Measurements from ENCODE around the gene DCUN1D4.

Gene DCUN1D4

GRCh38 chr4:51836549-51836948 is 6.4 kb upstream of the DCUN1D4 start:
- Histone ChIP-seq H4K20me1 (ENCODE audit: insufficient read depth) (no peaks in the 10 kb centered on the region), H3K79me2 (ENCODE audit: insufficient read depth, low read depth) (no peaks in the 10 kb centered on the region), H3K36me3 (ENCODE audit: insufficient read depth) (no peaks in the 10 kb centered on the region), H3K27ac (no peak overlapping the region), H2AFZ (ENCODE audit: low read depth) (no peak overlapping the region), H3K9ac (no peak overlapping the region), H3K4me2 (no peak overlapping the region), H3K4me1 (ENCODE audit: low read depth, poor library complexity, severe bottlenecking) (no peaks in the 10 kb centered on the region), H3K4me3 (IDR thresholded peaks at IDR 0.05; ENCODE audit: insufficient read depth, low read depth, low read length) (no peak overlapping the region), H3K27me3 (ENCODE audit: insufficient read depth, low read depth) (no peaks in the 10 kb centered on the region)
- no peak for TF ChIP-seq CTCF (conservative IDR thresholded peaks at IDR 0.05; ENCODE audit: low read depth, low read length)

- no peak overlapping the region for H2AFZ ChIP-seq (ENCODE audit: low read depth)
These were observed 2.2 kb upstream of the DCUN1D4 start for GRCh38 chr4:51840781-51841180.

GRCh38 chr4:51842167-51842553 is 793 bp upstream of the DCUN1D4 start:
- Histone ChIP-seq H3K27me3 (ENCODE audit: insufficient read depth, low read depth) (no peaks in the 10 kb centered on the region), H3K9ac (peak overlapping the region; percentile 63; the same call in 1 of the 2 replicates), H3K4me3 (IDR thresholded peaks at IDR 0.05; ENCODE audit: insufficient read depth, low read depth, low read length) (peak overlapping the region; percentile 45), H4K20me1 (ENCODE audit: insufficient read depth) (no peaks in the 10 kb centered on the region), H3K79me2 (ENCODE audit: insufficient read depth, low read depth) (peaks cover 33% of the 10 kb centered on the region), H3K4me1 (ENCODE audit: low read depth, poor library complexity, severe bottlenecking) (peaks cover 20% of the 10 kb centered on the region), H3K27ac (no peak overlapping the region), H3K4me2 (peak overlapping the region; percentile 88), H3K36me3 (ENCODE audit: insufficient read depth) (no peaks in the 10 kb centered on the region), H2AFZ (ENCODE audit: low read depth) (peak overlapping the region; percentile 96)
- no peak for TF ChIP-seq CTCF (conservative IDR thresholded peaks at IDR 0.05; ENCODE audit: low read depth, low read length)

More at GRCh38 chr4:51840781-51841180, 2.2 kb upstream of the DCUN1D4 start:
- H3K4me1 ChIP-seq (ENCODE audit: low read depth, poor library complexity, severe bottlenecking), result peaks cover 11% of the 10 kb centered on the region
- no peaks in the 10 kb centered on the region for H4K20me1 ChIP-seq (ENCODE audit: insufficient read depth)
- H3K9ac ChIP-seq, result no peak overlapping the region
- no peak overlapping the region for H3K4me2 ChIP-seq
- H3K27me3 ChIP-seq (ENCODE audit: insufficient read depth, low read depth), result no peaks in the 10 kb centered on the region
- no peaks in the 10 kb centered on the region for H3K36me3 ChIP-seq (ENCODE audit: insufficient read depth)
- H3K4me3 ChIP-seq (IDR thresholded peaks at IDR 0.05; ENCODE audit: insufficient read depth, low read depth, low read length), result no peak overlapping the region
- peaks cover 19% of the 10 kb centered on the region for H3K79me2 ChIP-seq (ENCODE audit: insufficient read depth, low read depth)
- no peak overlapping the region for H3K27ac ChIP-seq
- no peak for TF ChIP-seq CTCF (conservative IDR thresholded peaks at IDR 0.05; ENCODE audit: low read depth, low read length)

GRCh38 chr4:51843309-51844152 is 578 bp downstream of the DCUN1D4 start:
- H3K27me3 ChIP-seq (ENCODE audit: insufficient read depth, low read depth), result no peaks in the 10 kb centered on the region
- peaks cover 20% of the 10 kb centered on the region for H3K4me1 ChIP-seq (ENCODE audit: low read depth, poor library complexity, severe bottlenecking)
- H2AFZ ChIP-seq (ENCODE audit: low read depth), result peak overlapping the region; percentile 96
- H4K20me1 ChIP-seq (ENCODE audit: insufficient read depth), result no peaks in the 10 kb centered on the region
- no peaks in the 10 kb centered on the region for H3K36me3 ChIP-seq (ENCODE audit: insufficient read depth)
- peaks cover 47% of the 10 kb centered on the region for H3K79me2 ChIP-seq (ENCODE audit: insufficient read depth, low read depth)
- H3K4me3 ChIP-seq (IDR thresholded peaks at IDR 0.05; ENCODE audit: insufficient read depth, low read depth, low read length), result peak overlapping the region; percentile 26
- TF ChIP-seq CTCF (conservative IDR thresholded peaks at IDR 0.05; ENCODE audit: low read depth, low read length), result no peak
- peak overlapping the region; percentile 63 for H3K9ac ChIP-seq
- peak overlapping the region; percentile 44; the same call in 1 of the 2 replicates for H3K4me2 ChIP-seq
- peak overlapping the region; percentile 72 for H3K27ac ChIP-seq
